ENCODE data around the gene VCP. TPM values are rescaled to one million over a fixed set of nuclear protein-coding genes. Genes with fewer than 3 reads are reported as not detected.

The VCP gene
- total and polyA plus RNA-seq, 9 of the 15 experiments (the other 6 are each of a cell fraction or from before 2014, with no cell fraction given): 7.1 to 257 (median 199) TPM

DNA sequence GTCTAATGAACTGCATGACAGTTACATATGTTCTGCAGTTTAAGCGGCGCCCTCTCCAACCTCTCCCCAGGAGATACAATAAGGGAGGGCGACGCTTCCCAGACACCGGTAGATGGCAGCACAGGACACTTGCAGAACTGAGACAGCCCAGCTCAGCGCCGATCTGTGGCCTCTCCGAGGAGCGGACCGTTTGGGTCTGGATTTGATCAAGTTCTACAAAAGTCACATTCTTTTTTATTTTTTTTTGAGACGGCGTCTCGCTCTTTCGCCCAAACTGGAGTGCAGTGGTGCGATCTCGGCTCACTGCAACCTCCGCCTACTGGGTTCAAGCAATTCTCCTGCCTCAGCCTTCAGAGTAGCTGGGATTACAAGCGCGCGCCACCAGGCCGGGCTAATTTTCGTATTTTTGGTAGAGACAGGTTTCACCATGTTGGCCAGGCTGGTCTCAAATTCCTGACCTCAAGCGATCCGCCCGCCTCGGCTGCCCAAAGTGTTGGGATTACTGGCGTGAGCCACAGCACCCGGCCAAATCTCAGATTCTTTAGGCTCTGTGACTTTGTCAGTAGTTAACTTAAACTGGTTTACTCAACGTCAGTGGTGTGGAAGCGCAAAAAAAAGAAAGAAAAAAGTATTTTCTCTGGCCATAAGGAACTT lies 44.6 kb upstream of the VCP start (continued):
- TF ChIP-seq HDGF (IDR thresholded peaks at IDR 0.05) (no peak), ZBTB7A (IDR thresholded peaks at IDR 0.05; ENCODE audit: borderline replicate concordance, control insufficient read depth, low read depth, low read length) (no peak), RBFOX2 (IDR thresholded peaks at IDR 0.05; ENCODE audit: low read depth, low read length) (no peak), MCM5 (IDR thresholded peaks at IDR 0.05; ENCODE audit: low read depth) (no peak), ZNF212 (CRISPR knock-in tag; IDR thresholded peaks at IDR 0.05) (no peak), KLF10 (CRISPR knock-in tag; IDR thresholded peaks at IDR 0.05) (no peak), ZBTB12 (CRISPR knock-in tag; IDR thresholded peaks at IDR 0.05) (no peak), THAP7 (CRISPR knock-in tag; IDR thresholded peaks at IDR 0.05) (no peak), NKRF (IDR thresholded peaks at IDR 0.05; ENCODE audit: borderline replicate concordance) (no peak), SMARCC2 (IDR thresholded peaks at IDR 0.05; ENCODE audit: low read depth) (no peak), TRIM28 (IDR thresholded peaks at IDR 0.05) (no peak), POLR3A (IDR thresholded peaks at IDR 0.05; ENCODE audit: borderline replicate concordance, extremely low read depth, insufficient read depth, insufficient read length) (no peak), JUND (IDR thresholded peaks at IDR 0.05; ENCODE audit: borderline replicate concordance, low read depth, low read length) (peak; percentile 19; the same call in 1 of the 2 replicates), JUND (tag; IDR thresholded peaks at IDR 0.05; ENCODE audit: borderline replicate concordance, low read depth, low read length) (no peak), SAFB (IDR thresholded peaks at IDR 0.05; ENCODE audit: borderline replicate concordance, low read depth, low read length) (no peak), WHSC1 (IDR thresholded peaks at IDR 0.05; ENCODE audit: low read length) (no peak)
- TF ChIP-seq, protein P1, sequence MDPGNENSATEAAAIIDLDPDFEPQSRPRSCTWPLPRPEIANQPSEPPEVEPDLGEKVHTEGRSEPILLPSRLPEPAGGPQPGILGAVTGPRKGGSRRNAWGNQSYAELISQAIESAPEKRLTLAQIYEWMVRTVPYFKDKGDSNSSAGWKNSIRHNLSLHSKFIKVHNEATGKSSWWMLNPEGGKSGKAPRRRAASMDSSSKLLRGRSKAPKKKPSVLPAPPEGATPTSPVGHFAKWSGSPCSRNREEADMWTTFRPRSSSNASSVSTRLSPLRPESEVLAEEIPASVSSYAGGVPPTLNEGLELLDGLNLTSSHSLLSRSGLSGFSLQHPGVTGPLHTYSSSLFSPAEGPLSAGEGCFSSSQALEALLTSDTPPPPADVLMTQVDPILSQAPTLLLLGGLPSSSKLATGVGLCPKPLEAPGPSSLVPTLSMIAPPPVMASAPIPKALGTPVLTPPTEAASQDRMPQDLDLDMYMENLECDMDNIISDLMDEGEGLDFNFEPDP (CRISPR knock-in tag; IDR thresholded peaks at IDR 0.05): no peak
- TF ChIP-seq, protein P2, sequence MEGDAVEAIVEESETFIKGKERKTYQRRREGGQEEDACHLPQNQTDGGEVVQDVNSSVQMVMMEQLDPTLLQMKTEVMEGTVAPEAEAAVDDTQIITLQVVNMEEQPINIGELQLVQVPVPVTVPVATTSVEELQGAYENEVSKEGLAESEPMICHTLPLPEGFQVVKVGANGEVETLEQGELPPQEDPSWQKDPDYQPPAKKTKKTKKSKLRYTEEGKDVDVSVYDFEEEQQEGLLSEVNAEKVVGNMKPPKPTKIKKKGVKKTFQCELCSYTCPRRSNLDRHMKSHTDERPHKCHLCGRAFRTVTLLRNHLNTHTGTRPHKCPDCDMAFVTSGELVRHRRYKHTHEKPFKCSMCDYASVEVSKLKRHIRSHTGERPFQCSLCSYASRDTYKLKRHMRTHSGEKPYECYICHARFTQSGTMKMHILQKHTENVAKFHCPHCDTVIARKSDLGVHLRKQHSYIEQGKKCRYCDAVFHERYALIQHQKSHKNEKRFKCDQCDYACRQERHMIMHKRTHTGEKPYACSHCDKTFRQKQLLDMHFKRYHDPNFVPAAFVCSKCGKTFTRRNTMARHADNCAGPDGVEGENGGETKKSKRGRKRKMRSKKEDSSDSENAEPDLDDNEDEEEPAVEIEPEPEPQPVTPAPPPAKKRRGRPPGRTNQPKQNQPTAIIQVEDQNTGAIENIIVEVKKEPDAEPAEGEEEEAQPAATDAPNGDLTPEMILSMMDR (IDR thresholded peaks at IDR 0.05 in 2 of 3, conservative IDR thresholded peaks at IDR 0.05 in 1 of 3; ENCODE audit: insufficient read depth in 2 of 3, low read depth in 1 of 3, low read length in 3 of 3): peak; percentile 89 to 97 (median 94)
- TF ChIP-seq, protein P3, sequence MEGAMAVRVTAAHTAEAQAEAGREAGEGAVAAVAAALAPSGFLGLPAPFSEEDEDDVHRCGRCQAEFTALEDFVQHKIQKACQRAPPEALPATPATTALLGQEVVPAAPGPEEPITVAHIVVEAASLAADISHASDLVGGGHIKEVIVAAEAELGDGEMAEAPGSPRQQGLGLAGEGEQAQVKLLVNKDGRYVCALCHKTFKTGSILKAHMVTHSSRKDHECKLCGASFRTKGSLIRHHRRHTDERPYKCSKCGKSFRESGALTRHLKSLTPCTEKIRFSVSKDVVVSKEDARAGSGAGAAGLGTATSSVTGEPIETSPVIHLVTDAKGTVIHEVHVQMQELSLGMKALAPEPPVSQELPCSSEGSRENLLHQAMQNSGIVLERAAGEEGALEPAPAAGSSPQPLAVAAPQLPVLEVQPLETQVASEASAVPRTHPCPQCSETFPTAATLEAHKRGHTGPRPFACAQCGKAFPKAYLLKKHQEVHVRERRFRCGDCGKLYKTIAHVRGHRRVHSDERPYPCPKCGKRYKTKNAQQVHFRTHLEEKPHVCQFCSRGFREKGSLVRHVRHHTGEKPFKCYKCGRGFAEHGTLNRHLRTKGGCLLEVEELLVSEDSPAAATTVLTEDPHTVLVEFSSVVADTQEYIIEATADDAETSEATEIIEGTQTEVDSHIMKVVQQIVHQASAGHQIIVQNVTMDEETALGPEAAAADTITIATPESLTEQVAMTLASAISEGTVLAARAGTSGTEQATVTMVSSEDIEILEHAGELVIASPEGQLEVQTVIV (CRISPR knock-in tag; IDR thresholded peaks at IDR 0.05; ENCODE audit: borderline replicate concordance): no peak

Measured in K562 (cell line).